Measurements from ENCODE around the gene ARHGEF4.

GRCh38 chr2:130975729-130976128 lies 139.0 kb downstream of the ARHGEF4 start:
- no peak for TF ChIP-seq CTCF (conservative IDR thresholded peaks at IDR 0.05)
- TF ChIP-seq EZH2 (IDR thresholded peaks at IDR 0.05; ENCODE audit: low read depth): no peak
